HEK293 (cell line): ENCODE data around the gene IGDCC3.
A peak's percentile ranks its signal among the peaks of the same experiment; 100 is the strongest.

Source experiments
- CTCF ChIA-PET: fragments of 350-600 bp; formaldehyde crosslinking; extraction: SDS; loops from one replicate; lab custom pipeline; 2021; ENCODE audit warnings: antibody characterized with exemption; lab: Yijun Ruan, JAX
- POLR2A ChIA-PET: fragments of 300-600 bp; formaldehyde crosslinking; extraction: SDS; loops from one replicate; lab custom pipeline; 2020; ENCODE audit warnings: antibody characterized with exemption, inconsistent platforms; lab: Yijun Ruan, JAX
- H3K27ac ChIP-seq: fragments of 200-500 bp; sonication (Bioruptor generic); 2 replicates; pipeline ENCODE4 v1.5.1; 2014; ENCODE audit warnings: low read depth, low read length, control low read depth, inconsistent platforms; ENCODE audit errors: extremely low read depth
- H3K36me3 ChIP-seq, 2 experiments: fragments of 200-500 bp in 1 of 2; sonication (Bioruptor generic) in 1 of 2; 1 replicate in 1 of 2; 2 replicates in 1 of 2; pipeline ENCODE4 v1.5.1; 2014 to 2017; ENCODE audit warnings: inconsistent platforms in 2 of 2, low read length in 2 of 2; ENCODE audit not compliant: control insufficient read depth in 2 of 2, insufficient read depth in 1 of 2
- H3K4me1 ChIP-seq: fragments of 200-500 bp; sonication (Bioruptor generic); 2 replicates; pipeline ENCODE4 v1.5.1; 2014; ENCODE audit warnings: mild to moderate bottlenecking, low read length, inconsistent platforms; ENCODE audit not compliant: control insufficient read depth, insufficient read depth
- H3K4me3 ChIP-seq: 2 replicates; pipeline ENCODE4 v1.5.1; 2011; ENCODE audit warnings: low read depth, mild to moderate bottlenecking, control low read depth, low read length, moderate library complexity
- H3K9me3 ChIP-seq: fragments of 200-500 bp; sonication (Bioruptor generic); 2 replicates; pipeline ENCODE4 v1.5.1; 2014; ENCODE audit warnings: low read depth, low read length, inconsistent platforms; ENCODE audit not compliant: control insufficient read depth, insufficient read depth
- KLF16 ChIP-seq: fragments of 450-650 bp; formaldehyde crosslinking; IDR thresholded peaks from 2 replicates; pipeline ENCODE4 v1.5.1; 2017; ENCODE audit warnings: missing biosample characterization, missing genetic modification characterization
- OSR2 ChIP-seq: fragments of 450-650 bp; formaldehyde crosslinking; IDR thresholded peaks from 2 replicates; pipeline ENCODE4 v1.5.1; 2016; ENCODE audit warnings: missing biosample characterization, missing genetic modification characterization
- SCRT1 ChIP-seq: fragments of 450-650 bp; formaldehyde crosslinking; IDR thresholded peaks from 2 replicates; pipeline ENCODE4 v1.5.1; 2016; ENCODE audit warnings: missing biosample characterization, missing genetic modification characterization, borderline replicate concordance
- SP2 ChIP-seq: fragments of 450-650 bp; formaldehyde crosslinking; IDR thresholded peaks from 2 replicates; pipeline ENCODE4 v1.5.1; 2016; ENCODE audit warnings: missing biosample characterization, missing genetic modification characterization
- ZNF138 ChIP-seq: fragments of 450-650 bp; formaldehyde crosslinking; IDR thresholded peaks from 2 replicates; pipeline ENCODE4 v1.5.1; 2016; ENCODE audit warnings: missing biosample characterization, missing genetic modification characterization, borderline replicate concordance
- ZNF16 ChIP-seq: fragments of 450-650 bp; formaldehyde crosslinking; IDR thresholded peaks from 2 replicates; pipeline ENCODE4 v1.5.1; 2016; ENCODE audit warnings: low read depth, missing biosample characterization, missing genetic modification characterization
- ZNF169 ChIP-seq: fragments of 450-650 bp; formaldehyde crosslinking; IDR thresholded peaks from 2 replicates; pipeline ENCODE4 v1.5.1; 2016; ENCODE audit warnings: missing biosample characterization, missing genetic modification characterization
- ZNF19 ChIP-seq: fragments of 450-650 bp; formaldehyde crosslinking; IDR thresholded peaks from 2 replicates; pipeline ENCODE4; 2016; ENCODE audit warnings: missing biosample characterization, missing genetic modification characterization, low read depth
- ZNF223 ChIP-seq: fragments of 450-650 bp; formaldehyde crosslinking; IDR thresholded peaks from 2 replicates; pipeline ENCODE4 v1.5.1; 2016; ENCODE audit warnings: missing biosample characterization, missing genetic modification characterization
- ZNF324 ChIP-seq: fragments of 450-650 bp; formaldehyde crosslinking; IDR thresholded peaks from 2 replicates; pipeline ENCODE4 v1.5.1; 2016; ENCODE audit warnings: missing biosample characterization, missing genetic modification characterization
- ZNF433 ChIP-seq: fragments of 450-650 bp; formaldehyde crosslinking; IDR thresholded peaks from 2 replicates; pipeline ENCODE4 v1.5.1; 2016; ENCODE audit warnings: missing biosample characterization, missing genetic modification characterization, low read depth
- ZNF555 ChIP-seq: fragments of 450-650 bp; formaldehyde crosslinking; conservative IDR thresholded peaks from 2 replicates; pipeline ENCODE4 v1.5.1; 2017; ENCODE audit warnings: missing biosample characterization, mild to moderate bottlenecking, missing genetic modification characterization, inconsistent platforms
- ZNF561 ChIP-seq: fragments of 450-650 bp; IDR thresholded peaks from 2 replicates; pipeline ENCODE4 v1.5.1; 2018; ENCODE audit warnings: missing biosample characterization, missing genetic modification characterization, borderline replicate concordance
- ZNF629 ChIP-seq: fragments of 450-650 bp; formaldehyde crosslinking; IDR thresholded peaks from 2 replicates; pipeline ENCODE4 v1.5.1; 2017; ENCODE audit warnings: missing biosample characterization, missing genetic modification characterization
- ZNF704 ChIP-seq: fragments of 450-650 bp; formaldehyde crosslinking; IDR thresholded peaks from 2 replicates; pipeline ENCODE4 v1.5.1; 2016; ENCODE audit warnings: missing biosample characterization, missing genetic modification characterization
- ZNF830 ChIP-seq: fragments of 450-650 bp; IDR thresholded peaks from 2 replicates; pipeline ENCODE4 v1.5.0; 2018; ENCODE audit warnings: missing biosample characterization, missing genetic modification characterization, low read depth, mild to moderate bottlenecking, moderate library complexity
- TF ChIP-seq, protein P1 (sequence below): fragments of 450-650 bp; formaldehyde crosslinking; IDR thresholded peaks from 2 replicates; pipeline ENCODE4 v1.5.1; 2016; ENCODE audit warnings: missing biosample characterization, missing genetic modification characterization
- TF ChIP-seq, protein P2 (sequence below): fragments of 450-650 bp; formaldehyde crosslinking; IDR thresholded peaks from 2 replicates; pipeline ENCODE4 v1.5.1; 2016; ENCODE audit warnings: missing biosample characterization, missing genetic modification characterization, borderline replicate concordance
- TF ChIP-seq, protein P3 (sequence below): fragments of 450-650 bp; formaldehyde crosslinking; IDR thresholded peaks from 2 replicates; pipeline ENCODE4 v1.5.1; 2017; ENCODE audit warnings: missing biosample characterization, missing genetic modification characterization

Gene IGDCC3

DNA sequence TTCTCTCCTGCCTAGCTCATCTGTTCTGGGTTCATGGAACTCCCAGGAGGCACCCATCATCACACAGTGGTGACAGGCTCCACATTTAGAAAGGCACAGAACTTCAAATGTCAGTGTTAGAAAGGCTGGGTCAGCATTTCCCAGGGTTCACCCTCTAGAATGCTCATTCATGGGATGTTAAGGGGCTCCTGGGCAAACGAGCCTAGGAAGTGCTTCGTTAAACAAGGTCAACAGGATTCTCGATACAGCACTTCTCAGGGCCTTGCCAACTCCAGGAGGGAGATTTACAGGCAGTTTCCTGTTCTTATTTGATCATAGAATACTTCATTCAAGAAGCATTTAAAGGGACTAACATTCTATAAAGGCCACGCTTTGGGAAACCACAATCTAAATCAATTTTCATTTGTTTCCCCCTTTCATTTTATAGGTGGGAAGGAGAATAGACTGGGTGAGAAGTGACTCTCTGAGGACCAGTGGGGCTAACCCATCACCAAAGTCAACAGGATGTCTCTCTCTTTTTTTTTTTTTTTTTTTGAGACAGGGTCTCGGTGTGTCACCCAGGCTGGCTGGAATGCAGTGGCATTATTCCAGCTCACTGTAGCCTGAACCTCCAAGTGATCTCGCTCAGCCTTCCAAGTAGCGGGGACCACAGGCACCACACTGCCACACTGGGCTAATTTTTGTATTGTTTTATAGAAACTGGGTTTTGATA is 30.7 kb upstream of the IGDCC3 start (continued):
- TF ChIP-seq ZNF16 (tag by site-specific recombination) (no peak), ZNF830 (tag by site-specific recombination) (no peak), KLF16 (tag by site-specific recombination) (no peak), ZNF555 (tag by site-specific recombination) (no peak), ZNF169 (tag by site-specific recombination) (no peak), ZNF561 (tag by site-specific recombination) (no peak), ZNF629 (tag by site-specific recombination) (no peak)
- TF ChIP-seq, protein P1, sequence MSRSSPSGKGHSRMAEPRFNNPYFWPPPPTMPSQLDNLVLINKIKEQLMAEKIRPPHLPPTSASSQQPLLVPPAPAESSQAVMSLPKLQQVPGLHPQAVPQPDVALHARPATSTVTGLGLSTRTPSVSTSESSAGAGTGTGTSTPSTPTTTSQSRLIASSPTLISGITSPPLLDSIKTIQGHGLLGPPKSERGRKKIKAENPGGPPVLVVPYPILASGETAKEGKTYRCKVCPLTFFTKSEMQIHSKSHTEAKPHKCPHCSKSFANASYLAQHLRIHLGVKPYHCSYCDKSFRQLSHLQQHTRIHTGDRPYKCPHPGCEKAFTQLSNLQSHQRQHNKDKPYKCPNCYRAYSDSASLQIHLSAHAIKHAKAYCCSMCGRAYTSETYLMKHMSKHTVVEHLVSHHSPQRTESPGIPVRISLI (tag by site-specific recombination), result 0 out of 2 replicates have a peak, but pooled peaks have one; percentile 40

GRCh38 chr15:65406424-65407000 is 28.7 kb upstream of the IGDCC3 start:
- Histone ChIP-seq H3K9me3 (no peaks in the 10 kb centered on the region), H3K36me3 (no peaks in the 10 kb centered on the region), H3K4me3 (no peak overlapping the region), H3K27ac (no peak overlapping the region), H3K4me1 (peaks cover 9% of the 10 kb centered on the region)
- ChIA-PET CTCF (interaction anchor here (0.9 to 1.5 kb wide), 3 partner anchors 12 to 21 kb away, joined by 3 to 4 read pairs (median 3); no protein-coding TSS in a partner anchor), POLR2A (no interaction called here)
- TF ChIP-seq SCRT1 (no peak), ZNF138 (tag by site-specific recombination) (no peak), ZNF704 (tag by site-specific recombination) (no peak), ZNF19 (no peak), ZNF324 (tag by site-specific recombination) (no peak), ZNF223 (tag by site-specific recombination) (no peak), ZNF433 (tag by site-specific recombination) (no peak), SP2 (tag by site-specific recombination) (no peak), OSR2 (no peak)
- TF ChIP-seq, protein P2, sequence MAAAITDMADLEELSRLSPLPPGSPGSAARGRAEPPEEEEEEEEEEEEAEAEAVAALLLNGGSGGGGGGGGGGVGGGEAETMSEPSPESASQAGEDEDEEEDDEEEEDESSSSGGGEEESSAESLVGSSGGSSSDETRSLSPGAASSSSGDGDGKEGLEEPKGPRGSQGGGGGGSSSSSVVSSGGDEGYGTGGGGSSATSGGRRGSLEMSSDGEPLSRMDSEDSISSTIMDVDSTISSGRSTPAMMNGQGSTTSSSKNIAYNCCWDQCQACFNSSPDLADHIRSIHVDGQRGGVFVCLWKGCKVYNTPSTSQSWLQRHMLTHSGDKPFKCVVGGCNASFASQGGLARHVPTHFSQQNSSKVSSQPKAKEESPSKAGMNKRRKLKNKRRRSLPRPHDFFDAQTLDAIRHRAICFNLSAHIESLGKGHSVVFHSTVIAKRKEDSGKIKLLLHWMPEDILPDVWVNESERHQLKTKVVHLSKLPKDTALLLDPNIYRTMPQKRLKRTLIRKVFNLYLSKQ, result no peak
- TF ChIP-seq, protein P3, sequence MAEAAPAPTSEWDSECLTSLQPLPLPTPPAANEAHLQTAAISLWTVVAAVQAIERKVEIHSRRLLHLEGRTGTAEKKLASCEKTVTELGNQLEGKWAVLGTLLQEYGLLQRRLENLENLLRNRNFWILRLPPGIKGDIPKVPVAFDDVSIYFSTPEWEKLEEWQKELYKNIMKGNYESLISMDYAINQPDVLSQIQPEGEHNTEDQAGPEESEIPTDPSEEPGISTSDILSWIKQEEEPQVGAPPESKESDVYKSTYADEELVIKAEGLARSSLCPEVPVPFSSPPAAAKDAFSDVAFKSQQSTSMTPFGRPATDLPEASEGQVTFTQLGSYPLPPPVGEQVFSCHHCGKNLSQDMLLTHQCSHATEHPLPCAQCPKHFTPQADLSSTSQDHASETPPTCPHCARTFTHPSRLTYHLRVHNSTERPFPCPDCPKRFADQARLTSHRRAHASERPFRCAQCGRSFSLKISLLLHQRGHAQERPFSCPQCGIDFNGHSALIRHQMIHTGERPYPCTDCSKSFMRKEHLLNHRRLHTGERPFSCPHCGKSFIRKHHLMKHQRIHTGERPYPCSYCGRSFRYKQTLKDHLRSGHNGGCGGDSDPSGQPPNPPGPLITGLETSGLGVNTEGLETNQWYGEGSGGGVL (tag by site-specific recombination), result no peak
